H9 (cell line): ENCODE data around the gene UNC5C. TPM values are rescaled to one million over a fixed set of nuclear protein-coding genes. Genes with fewer than 3 reads are reported as not detected.

Experiments used
- DNase-seq: peaks from one replicate; pipeline ENCODE4 v3.0.0-alpha.2; 2017
- H2AFZ ChIP-seq: one replicate; pipeline ENCODE4 v1.6.1; 2013; ENCODE audit warnings: mild to moderate bottlenecking, low read length, control low read depth, moderate library complexity
- H2AK5ac ChIP-seq: 2 replicates; pipeline ENCODE4 v1.6.1; 2013; ENCODE audit warnings: low read length, control low read depth, mixed read lengths; ENCODE audit not compliant: insufficient read length
- H2BK120ac ChIP-seq: one replicate; pipeline ENCODE4 v1.6.1; 2013; ENCODE audit warnings: low read depth, mild to moderate bottlenecking, low read length, control low read depth, inconsistent platforms; ENCODE audit not compliant: poor library complexity, severe bottlenecking
- H2BK12ac ChIP-seq: 2 replicates; pipeline ENCODE4 v1.6.1; 2013; ENCODE audit warnings: low read length, control low read depth, mixed read lengths, low read depth; ENCODE audit not compliant: insufficient read length
- H2BK15ac ChIP-seq: 2 replicates; pipeline ENCODE4 v1.6.1; 2013; ENCODE audit warnings: low read depth, low read length, control low read depth
- H2BK20ac ChIP-seq: one replicate; pipeline ENCODE4 v1.6.1; 2013; ENCODE audit warnings: low read depth, mild to moderate bottlenecking, low read length, control low read depth, inconsistent platforms; ENCODE audit not compliant: poor library complexity, severe bottlenecking
- H2BK5ac ChIP-seq: 2 replicates; pipeline ENCODE4 v1.6.1; 2013; ENCODE audit warnings: low read length, control low read depth, mixed read lengths; ENCODE audit not compliant: insufficient read length
- H3K14ac ChIP-seq: 2 replicates; pipeline ENCODE4 v1.6.1; 2013; ENCODE audit warnings: low read length, control low read depth; ENCODE audit not compliant: insufficient read depth
- H3K18ac ChIP-seq: 2 replicates; pipeline ENCODE4 v1.6.1; 2013; ENCODE audit warnings: low read depth, mild to moderate bottlenecking, mixed read lengths, low read length, control low read depth; ENCODE audit not compliant: insufficient read length
- H3K23ac ChIP-seq: 2 replicates; pipeline ENCODE4 v1.6.1; 2013; ENCODE audit warnings: low read length, control low read depth, mixed read lengths, low read depth; ENCODE audit not compliant: insufficient read length
- H3K23me2 ChIP-seq: 2 replicates; pipeline ENCODE4 v1.6.1; 2013; ENCODE audit warnings: low read depth, mild to moderate bottlenecking, mixed read lengths, low read length, control low read depth; ENCODE audit not compliant: insufficient read length, poor library complexity, severe bottlenecking
- H3K27ac ChIP-seq: 2 replicates; pipeline ENCODE4 v1.5.1; 2013; ENCODE audit warnings: low read length, control low read depth, mixed read lengths, low read depth; ENCODE audit not compliant: insufficient read length
- H3K27me3 ChIP-seq: 2 replicates; pipeline ENCODE4 v1.6.1; 2013; ENCODE audit warnings: low read length, control low read depth, inconsistent platforms; ENCODE audit not compliant: insufficient read depth
- H3K4ac ChIP-seq: 2 replicates; pipeline ENCODE4 v1.6.1; 2013; ENCODE audit warnings: low read depth, mild to moderate bottlenecking, control low read depth, inconsistent platforms, low read length, moderate library complexity
- H3K4me1 ChIP-seq: 2 replicates; pipeline ENCODE4 v1.6.1; 2013; ENCODE audit warnings: low read length, control low read depth, inconsistent platforms; ENCODE audit not compliant: insufficient read depth
- H3K4me2 ChIP-seq: 2 replicates; pipeline ENCODE4 v1.6.1; 2013; ENCODE audit warnings: low read length, control low read depth, mixed read lengths; ENCODE audit not compliant: insufficient read length, insufficient read depth
- H3K56ac ChIP-seq: 2 replicates; pipeline ENCODE4 v1.6.1; 2013; ENCODE audit warnings: low read depth, mild to moderate bottlenecking, mixed read lengths, low read length, control low read depth; ENCODE audit not compliant: insufficient read length
- H3K79me1 ChIP-seq: 2 replicates; pipeline ENCODE4 v1.6.1; 2013; ENCODE audit warnings: low read depth, mild to moderate bottlenecking, moderate library complexity, low read length, control low read depth, inconsistent platforms; ENCODE audit not compliant: insufficient read depth, poor library complexity, severe bottlenecking
- H3K79me2 ChIP-seq: 2 replicates; pipeline ENCODE4 v1.6.1; 2013; ENCODE audit warnings: low read length, control low read depth, inconsistent platforms; ENCODE audit not compliant: insufficient read depth
- H3K9ac ChIP-seq: 2 replicates; pipeline ENCODE4 v1.6.1; 2013; ENCODE audit warnings: low read length, control low read depth, mixed read lengths; ENCODE audit not compliant: insufficient read length; ENCODE audit errors: extremely low read depth
- H3K9me3 ChIP-seq: one replicate; pipeline ENCODE4 v1.6.1; 2013; ENCODE audit warnings: low read depth, low read length, inconsistent platforms; ENCODE audit not compliant: control insufficient read depth
- H3T11ph ChIP-seq: one replicate; pipeline ENCODE4 v1.6.1; 2013; ENCODE audit warnings: mild to moderate bottlenecking, low read length, control low read depth, inconsistent platforms
- H4K20me1 ChIP-seq: one replicate; pipeline ENCODE4 v1.6.1; 2013; ENCODE audit not compliant: control insufficient read depth, insufficient read length, insufficient read depth
- H4K5ac ChIP-seq: 2 replicates; pipeline ENCODE4 v1.6.1; 2013; ENCODE audit warnings: low read depth, mild to moderate bottlenecking, mixed read lengths, low read length, control low read depth; ENCODE audit not compliant: insufficient read length
- H4K8ac ChIP-seq: replicated peaks from 2 replicates; pipeline ENCODE4 v1.6.1; 2013; ENCODE audit warnings: low read length, control low read depth, mixed read lengths, low read depth; ENCODE audit not compliant: insufficient read length
- H4K91ac ChIP-seq: 2 replicates; pipeline ENCODE4 v1.6.1; 2013; ENCODE audit warnings: low read depth, mild to moderate bottlenecking, moderate library complexity, mixed read lengths, low read length, control low read depth; ENCODE audit not compliant: insufficient read length
- H3K27ac Mint-ChIP-seq, 3 experiments: 2 replicates in 2 of 3; 3 replicates in 1 of 3; pipeline ENCODE4 v1.8.0; 2020 to 2021; ENCODE audit warnings: mixed read lengths in 3 of 3, mild to moderate bottlenecking in 1 of 3, moderate library complexity in 1 of 3
- H3K27me3 Mint-ChIP-seq: 2 replicates; pipeline ENCODE4 v1.8.0; 2021; ENCODE audit warnings: low read depth, mild to moderate bottlenecking, moderate library complexity, mixed read lengths
- H3K36me3 Mint-ChIP-seq, 3 experiments: 2 replicates in 2 of 3; 3 replicates in 1 of 3; pipeline ENCODE4 v1.8.0; 2020 to 2021; ENCODE audit warnings: low read depth in 3 of 3, mixed read lengths in 3 of 3; ENCODE audit not compliant: insufficient read depth in 1 of 3
- H3K4me1 Mint-ChIP-seq, 2 experiments: 2 replicates each; pipeline ENCODE4 v1.8.0; 2020; ENCODE audit warnings: mixed read lengths in 2 of 2
- H3K4me3 Mint-ChIP-seq, 2 experiments: 2 replicates in 1 of 2; 3 replicates in 1 of 2; pipeline ENCODE4 v1.8.0; 2020 to 2021; ENCODE audit warnings: mild to moderate bottlenecking in 2 of 2, mixed read lengths in 2 of 2, moderate library complexity in 1 of 2
- H3K9me3 Mint-ChIP-seq, 2 experiments: 2 replicates in 1 of 2; 3 replicates in 1 of 2; pipeline ENCODE4 v1.8.0; 2020; ENCODE audit warnings: mild to moderate bottlenecking in 2 of 2, mixed read lengths in 2 of 2, moderate library complexity in 1 of 2
- WGBS: extraction: QIAGEN DNeasy Blood & Tissue Kit; methylation state at CpG from one replicate; pipeline ENCODE4 v1.1.7; 2013; ENCODE audit warnings: missing lambda C conversion rate, low lambda C conversion rate, mixed read lengths; ENCODE audit not compliant: insufficient read length; ENCODE audit errors: extremely low coverage; 5-methylcytosine and 5-hydroxymethylcytosine counted together
- total RNA-seq: library from RNA; stranded (reverse); gene quantifications from 2 replicates; pipeline ENCODE4 v1.2.1, GENCODE V29; 2021
- TF ChIP-seq, protein P1 (sequence below): fragments of 200-600 bp; sonication (generic); conservative IDR thresholded peaks from 3 replicates; pipeline ENCODE4 v1.8.0; 2021; ENCODE audit warnings: antibody characterized with exemption, mild to moderate bottlenecking

Gene UNC5C
- total RNA-seq, 1 experiment from 2014 or later = not detected

DNA sequence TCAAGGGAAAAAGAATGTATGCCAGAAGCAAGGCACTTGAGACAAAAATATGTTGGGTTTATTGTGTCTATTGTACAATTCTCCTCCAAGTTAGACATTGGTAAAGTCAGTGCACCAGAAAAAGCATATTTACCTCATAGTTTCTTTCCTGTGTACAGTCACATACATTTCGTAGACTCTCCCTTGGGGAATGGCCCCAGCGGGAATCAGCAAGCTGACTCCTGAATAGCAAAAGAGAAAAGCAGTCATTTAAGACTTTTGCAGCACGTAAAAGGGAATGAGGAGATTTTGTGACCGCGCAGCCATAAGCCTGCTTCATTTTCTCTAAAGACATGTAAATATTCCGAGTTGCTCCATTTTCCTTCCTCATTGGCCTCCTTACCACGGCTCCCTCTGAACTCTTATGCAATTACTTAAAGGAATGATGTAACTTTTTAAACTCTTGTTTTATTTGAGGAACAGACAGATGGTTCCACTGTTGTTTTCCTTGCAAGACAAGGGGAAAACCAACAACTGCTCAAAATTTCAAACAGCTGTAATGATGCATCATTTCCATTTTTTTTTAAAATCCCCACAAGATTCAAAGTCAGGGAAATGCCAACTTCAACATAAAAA lies 332.7 kb downstream of the UNC5C start:
- no peak overlapping the region for H3K9ac ChIP-seq
- H3K27me3 ChIP-seq = no peaks in the 10 kb centered on the region
- no peak overlapping the region for H2AK5ac ChIP-seq
- no peak overlapping the region for H3K4me3 Mint-ChIP-seq
- no peaks in the 10 kb centered on the region for H3K9me3 Mint-ChIP-seq
- no peak overlapping the region for H2BK120ac ChIP-seq
- no peaks in the 10 kb centered on the region for H4K20me1 ChIP-seq
- no peak overlapping the region for H4K8ac ChIP-seq
- H3K27me3 Mint-ChIP-seq = no peaks in the 10 kb centered on the region; the same call in 1 of the 2 replicates
- no peak overlapping the region for H4K5ac ChIP-seq
- no peak overlapping the region for H4K91ac ChIP-seq
- H3K4me1 ChIP-seq = no peaks in the 10 kb centered on the region
- WGBS = no CpG with 5 or more reads among the region's 7 CpGs
- no peaks in the 10 kb centered on the region for H3K23me2 ChIP-seq
- H3K27ac ChIP-seq = no peak overlapping the region
- no peak overlapping the region; a peak in 1 of 7 replicates for H3K27ac Mint-ChIP-seq
- H3K14ac ChIP-seq = no peak overlapping the region
- no peak overlapping the region for H3K4me2 ChIP-seq
- H3K36me3 Mint-ChIP-seq = no peaks in the 10 kb centered on the region
- no peaks in the 10 kb centered on the region for H3K79me1 ChIP-seq
- H3K4me1 Mint-ChIP-seq = peaks cover 0 to 3% of the 10 kb centered on the region in 2 experiments; a peak in 1 of 4 replicates
- H3T11ph ChIP-seq = no peak overlapping the region
- no peak for DNase-seq
- no peaks in the 10 kb centered on the region for H3K79me2 ChIP-seq
- no peak overlapping the region for H2BK20ac ChIP-seq
- H3K9me3 ChIP-seq = no peaks in the 10 kb centered on the region
- H2BK12ac ChIP-seq = no peak overlapping the region
- no peak overlapping the region for H2BK15ac ChIP-seq
- no peak overlapping the region for H3K18ac ChIP-seq
- no peak overlapping the region for H2BK5ac ChIP-seq
- H3K56ac ChIP-seq = no peak overlapping the region
- H2AFZ ChIP-seq = no peak overlapping the region
- no peak overlapping the region for H3K4ac ChIP-seq
- H3K23ac ChIP-seq = no peak overlapping the region
- TF ChIP-seq, protein P1, sequence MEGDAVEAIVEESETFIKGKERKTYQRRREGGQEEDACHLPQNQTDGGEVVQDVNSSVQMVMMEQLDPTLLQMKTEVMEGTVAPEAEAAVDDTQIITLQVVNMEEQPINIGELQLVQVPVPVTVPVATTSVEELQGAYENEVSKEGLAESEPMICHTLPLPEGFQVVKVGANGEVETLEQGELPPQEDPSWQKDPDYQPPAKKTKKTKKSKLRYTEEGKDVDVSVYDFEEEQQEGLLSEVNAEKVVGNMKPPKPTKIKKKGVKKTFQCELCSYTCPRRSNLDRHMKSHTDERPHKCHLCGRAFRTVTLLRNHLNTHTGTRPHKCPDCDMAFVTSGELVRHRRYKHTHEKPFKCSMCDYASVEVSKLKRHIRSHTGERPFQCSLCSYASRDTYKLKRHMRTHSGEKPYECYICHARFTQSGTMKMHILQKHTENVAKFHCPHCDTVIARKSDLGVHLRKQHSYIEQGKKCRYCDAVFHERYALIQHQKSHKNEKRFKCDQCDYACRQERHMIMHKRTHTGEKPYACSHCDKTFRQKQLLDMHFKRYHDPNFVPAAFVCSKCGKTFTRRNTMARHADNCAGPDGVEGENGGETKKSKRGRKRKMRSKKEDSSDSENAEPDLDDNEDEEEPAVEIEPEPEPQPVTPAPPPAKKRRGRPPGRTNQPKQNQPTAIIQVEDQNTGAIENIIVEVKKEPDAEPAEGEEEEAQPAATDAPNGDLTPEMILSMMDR = no peak
